Karpas-422 (cell line): ENCODE results near the gene EMC10. TPM values are rescaled to one million over a fixed set of nuclear protein-coding genes. Genes with fewer than 3 reads are reported as not detected.
A peak's percentile ranks its signal among the peaks of the same experiment; 100 is the strongest.

ENCODE experiments used
- DNase-seq: peaks from one replicate; pipeline ENCODE4 v3.0.0-alpha.2; 2015
- H2AFZ ChIP-seq: fragments of 200-600 bp; sonication (generic); 2 replicates; pipeline ENCODE4 v1.6.1; 2014; ENCODE audit warnings: antibody characterized with exemption, low read length, mixed read lengths
- H3K27ac ChIP-seq: fragments of 200-600 bp; sonication (generic); 2 replicates; pipeline ENCODE4 v1.5.1; 2014; ENCODE audit warnings: mild to moderate bottlenecking, low read length, moderate library complexity
- H3K27me3 ChIP-seq: fragments of 200-600 bp; sonication (generic); 2 replicates; pipeline ENCODE4 v1.6.1; 2014; ENCODE audit warnings: low read length, mixed read lengths
- H3K36me3 ChIP-seq: fragments of 200-600 bp; sonication (generic); 2 replicates; pipeline ENCODE4 v1.6.1; 2014; ENCODE audit warnings: low read length, mixed read lengths; ENCODE audit not compliant: insufficient read depth
- H3K4me1 ChIP-seq: fragments of 200-600 bp; sonication (generic); 2 replicates; pipeline ENCODE4 v1.6.1; 2014; ENCODE audit warnings: mild to moderate bottlenecking, low read length, mixed read lengths
- H3K4me2 ChIP-seq: fragments of 200-600 bp; sonication (generic); 2 replicates; pipeline ENCODE4 v1.6.1; 2014; ENCODE audit warnings: low read length, low read depth, mild to moderate bottlenecking; ENCODE audit not compliant: poor library complexity, severe bottlenecking
- H3K4me3 ChIP-seq: fragments of 200-600 bp; sonication (generic); 2 replicates; pipeline ENCODE4 v1.5.1; 2014; ENCODE audit warnings: mild to moderate bottlenecking, antibody characterized with exemption, low read length, mixed read lengths
- H3K79me2 ChIP-seq: fragments of 200-600 bp; sonication (generic); 2 replicates; pipeline ENCODE4 v1.6.1; 2014; ENCODE audit warnings: mild to moderate bottlenecking, low read length, mixed read lengths
- H3K9ac ChIP-seq: fragments of 200-600 bp; sonication (generic); 2 replicates; pipeline ENCODE4 v1.6.0; 2014; ENCODE audit warnings: low read length
- H3K9me2 ChIP-seq: fragments of 200-600 bp; sonication (generic), shearing (Covaris generic); replicated peaks from 2 replicates; pipeline ENCODE4 v1.6.0; 2014; ENCODE audit warnings: mild to moderate bottlenecking, low read length, moderate library complexity; ENCODE audit not compliant: insufficient read depth
- H3K9me3 ChIP-seq: fragments of 300-700, 200-600 bp; sonication (generic); 2 replicates; pipeline ENCODE4 v1.6.1; 2014; ENCODE audit warnings: low read length, mixed read lengths
- H4K20me1 ChIP-seq: fragments of 200-600 bp; sonication (generic); 2 replicates; pipeline ENCODE4 v1.6.1; 2014; ENCODE audit warnings: mild to moderate bottlenecking, antibody characterized with exemption, low read length, low read depth; ENCODE audit not compliant: insufficient read depth
- total RNA-seq: library from RNA; depleted of rRNA; stranded (reverse); fragments of >200 nt; shearing (Covaris generic); gene quantifications from 2 replicates; pipeline ENCODE4 v1.2.3, GENCODE V29; 2014; ENCODE audit warnings: low replicate concordance

Gene EMC10
- total RNA-seq, 1 experiment from 2014 or later = 63.7 TPM

DNA sequence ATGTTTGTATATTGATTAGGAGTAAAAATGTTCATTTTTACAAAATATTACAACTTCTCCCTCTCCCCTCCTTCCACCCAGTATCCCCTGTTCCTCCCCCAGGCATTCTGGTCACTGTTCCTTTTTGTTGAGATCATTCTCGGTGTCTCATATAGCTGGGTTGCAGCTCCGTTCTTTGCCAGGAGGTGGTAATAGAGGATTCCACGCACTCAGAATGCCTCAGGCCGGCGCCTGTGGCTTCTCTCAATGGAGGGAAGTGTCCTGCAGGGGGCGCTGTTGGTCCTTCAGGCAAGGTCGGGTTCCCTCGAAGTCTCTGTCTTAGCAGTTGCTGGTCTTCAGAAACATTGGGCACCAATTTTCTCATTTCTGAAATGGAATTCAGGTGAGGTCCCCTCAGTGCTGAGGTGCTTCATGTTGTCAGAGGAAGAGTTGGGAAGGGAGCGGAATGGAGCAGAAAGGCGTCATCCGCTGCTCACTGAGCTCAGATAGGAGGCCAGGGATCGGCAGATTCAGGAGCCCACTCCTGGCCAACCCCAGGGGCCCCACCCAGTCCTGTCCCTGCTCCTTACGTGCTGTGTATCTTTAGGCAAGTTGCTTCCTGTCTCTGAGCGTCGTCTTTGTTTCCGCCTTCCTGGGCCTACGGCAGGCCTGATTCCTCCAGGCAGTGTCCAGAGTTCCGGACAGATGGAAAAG lies 10.7 kb downstream of the EMC10 start:
- Histone ChIP-seq H3K4me3 (no peak overlapping the region), H4K20me1 (0 out of 2 replicates have a peak, but pooled peaks cover 4% of the 10 kb centered on the region), H3K4me2 (no peak overlapping the region), H3K4me1 (peaks cover 4% of the 10 kb centered on the region), H3K27ac (no peak overlapping the region), H3K79me2 (no peaks in the 10 kb centered on the region), H2AFZ (no peak overlapping the region), H3K9me2 (no peaks in the 10 kb centered on the region), H3K9ac (no peak overlapping the region), H3K9me3 (peaks cover 20% of the 10 kb centered on the region), H3K27me3 (no peaks in the 10 kb centered on the region), H3K36me3 (peaks cover 23% of the 10 kb centered on the region)
- DNase-seq = peak; percentile 97

- Histone ChIP-seq H3K4me2 (no peak overlapping the region), H3K36me3 (peaks cover 9% of the 10 kb centered on the region), H3K4me3 (no peak overlapping the region), H4K20me1 (0 out of 2 replicates have a peak, but pooled peaks cover 4% of the 10 kb centered on the region), H3K27ac (no peak overlapping the region), H2AFZ (no peak overlapping the region), H3K9ac (no peak overlapping the region), H3K27me3 (no peaks in the 10 kb centered on the region), H3K9me2 (no peaks in the 10 kb centered on the region), H3K4me1 (peaks cover 10% of the 10 kb centered on the region), H3K9me3 (peaks cover 20% of the 10 kb centered on the region), H3K79me2 (no peaks in the 10 kb centered on the region)
- no peak for DNase-seq
These were observed 12.3 kb downstream of the EMC10 start for GRCh38 chr19:50488389-50489194.

DNA sequence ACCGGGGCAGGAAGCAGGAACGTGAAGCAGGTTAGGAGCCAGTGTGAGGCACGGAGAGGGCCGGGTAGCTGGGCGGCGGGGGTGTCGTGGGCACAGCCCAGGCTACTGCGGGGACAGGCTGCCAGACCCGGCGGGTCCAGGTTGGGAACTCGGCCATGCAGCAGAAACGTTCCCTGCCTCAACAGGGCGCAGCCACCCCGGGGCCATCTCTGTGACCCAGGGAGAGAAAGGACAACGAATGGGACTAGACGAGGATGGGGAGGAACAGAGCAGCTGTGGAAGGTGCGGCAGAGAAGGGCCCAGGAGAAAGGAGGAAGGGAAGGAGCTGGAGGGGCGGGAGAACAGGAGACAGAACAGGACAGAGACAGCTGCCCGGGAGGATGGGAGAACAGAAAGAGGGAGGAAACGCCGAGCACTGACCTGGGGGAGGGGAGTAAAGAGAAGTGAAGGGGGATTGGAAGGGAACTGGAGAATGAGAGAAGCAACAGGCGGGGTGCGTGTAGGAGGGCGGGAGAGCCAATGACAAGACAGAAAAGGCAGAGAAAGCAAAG lies 13.2 kb downstream of the EMC10 start:
- no peak overlapping the region for H3K9ac ChIP-seq
- peaks cover 4% of the 10 kb centered on the region; the same call in 1 of the 2 replicates for H3K36me3 ChIP-seq
- H3K79me2 ChIP-seq = no peaks in the 10 kb centered on the region
- DNase-seq = no peak
- 0 out of 2 replicates have a peak, but pooled peaks cover 4% of the 10 kb centered on the region for H4K20me1 ChIP-seq
- H2AFZ ChIP-seq = no peak overlapping the region
- H3K9me3 ChIP-seq = peaks cover 20% of the 10 kb centered on the region
- H3K4me2 ChIP-seq = no peak overlapping the region
- H3K9me2 ChIP-seq = no peaks in the 10 kb centered on the region
- H3K27ac ChIP-seq = no peak overlapping the region
- no peaks in the 10 kb centered on the region for H3K27me3 ChIP-seq
- H3K4me3 ChIP-seq = no peak overlapping the region
- H3K4me1 ChIP-seq = peaks cover 10% of the 10 kb centered on the region

DNA sequence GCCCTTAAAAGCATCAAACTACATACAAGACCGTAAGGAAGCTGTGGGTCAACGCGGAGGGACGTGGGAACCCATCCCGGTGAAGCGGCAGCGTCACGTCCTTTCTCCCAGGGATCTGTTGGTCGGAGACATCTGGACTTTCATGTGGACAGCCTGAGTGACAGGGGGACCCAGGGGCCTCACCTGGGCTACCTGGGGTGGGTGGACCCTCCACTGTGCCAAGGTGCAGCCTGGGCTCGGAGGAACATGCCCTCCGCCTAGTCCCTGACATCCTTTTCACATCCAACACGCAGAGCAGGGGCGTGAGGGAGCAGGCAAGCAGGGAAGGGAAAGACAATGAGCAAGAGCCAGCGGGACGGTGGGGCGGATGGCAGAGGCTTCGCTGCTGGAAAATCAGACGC lies 14.1 kb downstream of the EMC10 start:
- peaks cover 10% of the 10 kb centered on the region for H3K4me1 ChIP-seq
- H3K9ac ChIP-seq = no peak overlapping the region
- H3K36me3 ChIP-seq = no peaks in the 10 kb centered on the region; the same call in 1 of the 2 replicates
- no peak overlapping the region for H3K27ac ChIP-seq
- no peaks in the 10 kb centered on the region for H3K9me2 ChIP-seq
- DNase-seq = no peak
- peaks cover 13% of the 10 kb centered on the region for H3K9me3 ChIP-seq
- no peak overlapping the region for H3K4me3 ChIP-seq
- 0 out of 2 replicates have a peak, but pooled peaks cover 4% of the 10 kb centered on the region for H4K20me1 ChIP-seq
- no peak overlapping the region for H3K4me2 ChIP-seq
- H2AFZ ChIP-seq = no peak overlapping the region
- no peaks in the 10 kb centered on the region for H3K27me3 ChIP-seq
- no peaks in the 10 kb centered on the region for H3K79me2 ChIP-seq

DNA sequence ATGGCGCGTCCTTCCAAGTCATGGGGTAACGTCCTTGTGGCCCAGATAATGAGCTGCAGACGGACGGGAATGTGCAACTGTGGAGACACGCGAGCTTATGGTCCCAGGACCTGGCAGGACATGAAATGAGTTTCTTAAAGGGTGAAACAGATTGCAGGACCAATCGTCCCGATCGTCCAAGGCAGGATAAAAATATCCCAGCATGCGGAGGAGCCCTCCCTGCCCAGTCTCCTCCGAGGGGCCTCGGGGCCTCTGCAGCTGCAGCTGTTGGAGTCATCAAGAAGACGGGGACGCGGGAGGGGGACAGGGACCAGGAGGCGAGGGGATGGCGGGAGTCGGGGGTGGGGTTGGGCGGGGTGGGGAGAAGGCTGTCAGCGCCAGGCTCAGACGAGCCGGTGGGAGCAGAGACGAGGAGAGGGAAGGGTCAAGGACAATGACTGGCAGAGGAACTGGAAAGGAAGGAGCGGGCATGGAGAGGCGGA lies 14.7 kb downstream of the EMC10 start:
- Histone ChIP-seq H3K79me2 (no peaks in the 10 kb centered on the region), H3K4me3 (no peak overlapping the region), H3K27ac (no peak overlapping the region), H4K20me1 (0 out of 2 replicates have a peak, but pooled peaks cover 4% of the 10 kb centered on the region), H3K9ac (no peak overlapping the region), H2AFZ (no peak overlapping the region), H3K9me3 (peaks cover 7% of the 10 kb centered on the region), H3K27me3 (no peaks in the 10 kb centered on the region), H3K4me1 (peaks cover 10% of the 10 kb centered on the region), H3K4me2 (no peak overlapping the region), H3K36me3 (no peaks in the 10 kb centered on the region), H3K9me2 (no peaks in the 10 kb centered on the region)
- no peak for DNase-seq

DNA sequence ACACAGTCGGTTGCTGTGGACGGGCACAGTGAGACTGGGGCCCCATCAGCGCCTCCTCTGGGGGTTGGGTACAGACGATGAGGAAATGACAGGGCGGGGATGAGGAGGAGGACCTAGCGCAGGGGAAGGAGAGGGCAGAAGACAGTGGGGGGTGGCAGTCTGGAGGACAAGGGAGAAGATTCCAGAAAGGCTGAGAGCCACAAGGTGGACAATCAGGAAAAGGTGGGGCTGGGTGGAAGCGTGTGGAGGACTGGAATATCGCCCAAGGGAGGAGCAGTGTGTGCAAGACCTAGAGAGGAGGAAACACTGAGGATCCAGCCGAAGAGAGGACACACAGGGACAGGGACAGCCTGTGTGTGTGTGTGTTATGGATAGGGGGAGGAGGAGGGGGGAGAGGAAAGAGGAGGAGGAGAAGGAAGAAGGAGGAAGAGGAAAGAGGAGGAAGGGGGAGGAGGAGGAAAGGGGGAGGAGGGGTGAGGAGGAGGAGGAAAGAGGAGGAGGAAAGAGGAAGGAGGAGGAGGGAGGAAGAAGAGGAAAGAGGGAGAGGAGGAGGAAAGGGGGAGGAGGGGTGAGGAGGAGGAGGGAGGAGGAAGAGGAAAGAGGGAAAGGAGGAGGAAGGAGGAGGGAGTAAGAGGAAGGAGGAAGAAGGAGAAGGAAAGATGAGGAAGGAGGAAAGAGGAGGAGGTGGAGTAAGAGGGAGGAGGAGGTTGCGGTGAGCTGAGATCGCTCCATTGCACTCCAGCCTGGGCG lies 16.2 kb downstream of the EMC10 start:
- Histone ChIP-seq H3K4me1 (peaks cover 10% of the 10 kb centered on the region), H3K27ac (no peak overlapping the region), H3K27me3 (no peaks in the 10 kb centered on the region), H3K9me2 (no peaks in the 10 kb centered on the region), H3K36me3 (no peaks in the 10 kb centered on the region), H4K20me1 (0 out of 2 replicates have a peak, but pooled peaks cover under 1% of the 10 kb centered on the region), H3K4me2 (peak overlapping the region; percentile 4), H3K9ac (no peak overlapping the region; the same call in 1 of the 2 replicates), H3K9me3 (no peaks in the 10 kb centered on the region), H2AFZ (no peak overlapping the region), H3K79me2 (no peaks in the 10 kb centered on the region), H3K4me3 (no peak overlapping the region)
- peak; percentile 80 for DNase-seq

DNA sequence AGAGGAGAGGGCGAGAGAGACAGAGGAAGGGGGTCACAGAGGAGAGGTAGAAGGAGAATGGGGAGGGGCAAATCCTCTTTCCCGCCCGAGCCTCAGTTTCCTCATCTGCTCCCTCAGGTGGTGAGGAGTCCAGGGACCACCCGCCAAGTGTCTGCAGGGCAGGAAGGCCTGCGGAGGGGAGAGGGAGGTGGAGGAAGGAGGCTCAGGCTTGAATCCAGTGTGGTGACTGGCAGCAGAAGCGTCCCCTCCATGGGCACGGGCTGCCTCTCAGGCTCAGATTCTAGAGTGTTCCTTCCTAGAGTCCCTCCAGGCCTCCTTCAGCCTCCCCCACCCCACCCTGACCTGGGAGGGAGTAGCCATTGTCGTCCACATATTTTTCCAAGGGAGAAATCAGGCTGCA lies 16.9 kb downstream of the EMC10 start:
- Histone ChIP-seq H3K79me2 (no peaks in the 10 kb centered on the region), H3K27ac (no peak overlapping the region), H3K9me2 (no peaks in the 10 kb centered on the region), H3K27me3 (no peaks in the 10 kb centered on the region), H3K9ac (no peak overlapping the region), H3K36me3 (no peaks in the 10 kb centered on the region), H3K9me3 (no peaks in the 10 kb centered on the region), H3K4me3 (no peak overlapping the region), H3K4me2 (no peak overlapping the region), H4K20me1 (no peaks in the 10 kb centered on the region), H2AFZ (no peak overlapping the region), H3K4me1 (peaks cover 10% of the 10 kb centered on the region)
- DNase-seq = no peak
